Astrocyte (in vitro differentiated cells and primary cell): ENCODE results near the gene NUP153.

ENCODE experiments used
- CTCF ChIP-seq: IDR thresholded peaks from 2 replicates; pipeline ENCODE4 v1.5.1; 2011; ENCODE audit warnings: low read depth, mild to moderate bottlenecking, inconsistent platforms, low read length, moderate library complexity; ENCODE audit not compliant: insufficient read depth
- EZH2 ChIP-seq: IDR thresholded peaks from 2 replicates; pipeline ENCODE4 v1.6.1; 2012; ENCODE audit warnings: mild to moderate bottlenecking, low read length, inconsistent platforms; ENCODE audit not compliant: insufficient read depth

DNA sequence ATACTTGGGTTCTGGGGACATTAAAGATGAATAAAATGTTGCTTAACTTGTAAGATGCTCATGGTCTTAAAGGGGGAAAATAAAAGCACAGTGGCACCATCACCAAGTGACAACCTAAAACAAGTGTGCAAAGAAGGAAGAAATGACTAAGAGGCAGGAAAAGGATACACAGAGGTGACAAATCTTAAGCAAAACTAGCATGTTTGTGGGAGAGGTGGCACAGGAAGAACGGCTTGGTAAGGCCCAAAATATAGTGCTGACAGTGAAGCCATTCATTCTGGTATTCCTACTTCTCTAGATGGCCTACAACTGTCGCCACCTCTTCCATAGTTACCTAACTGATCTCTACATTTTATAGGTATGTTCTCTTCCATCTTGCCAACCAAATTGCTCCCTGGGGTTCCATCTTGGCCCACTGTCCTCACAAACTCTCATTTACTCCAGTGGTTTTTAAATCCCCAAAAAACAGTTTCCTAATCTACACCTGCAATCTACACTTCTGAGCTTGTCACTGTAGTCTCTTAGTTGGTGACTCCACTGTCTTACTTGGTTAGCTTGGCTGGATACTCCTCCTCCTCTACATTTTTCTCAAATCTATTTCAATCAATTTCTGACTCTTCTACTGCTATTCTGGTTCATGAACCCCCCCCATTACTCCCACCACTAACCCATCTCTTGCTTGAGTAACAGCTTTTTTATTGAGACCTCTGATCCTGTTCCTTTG lies 73.1 kb downstream of the NUP153 start:
- no peak for TF ChIP-seq CTCF
- no peak for TF ChIP-seq EZH2
